HG02973 (cell line): ENCODE data around the gene HEATR9.

Experiments used
- ATAC-seq: cut with Tn5 transposase; IDR thresholded peaks from one replicate; pipeline ENCODE4 v1.9.1; 2021; ENCODE audit warnings: moderate library complexity; ENCODE audit not compliant: unreplicated experiment

HEATR9 gene

DNA sequence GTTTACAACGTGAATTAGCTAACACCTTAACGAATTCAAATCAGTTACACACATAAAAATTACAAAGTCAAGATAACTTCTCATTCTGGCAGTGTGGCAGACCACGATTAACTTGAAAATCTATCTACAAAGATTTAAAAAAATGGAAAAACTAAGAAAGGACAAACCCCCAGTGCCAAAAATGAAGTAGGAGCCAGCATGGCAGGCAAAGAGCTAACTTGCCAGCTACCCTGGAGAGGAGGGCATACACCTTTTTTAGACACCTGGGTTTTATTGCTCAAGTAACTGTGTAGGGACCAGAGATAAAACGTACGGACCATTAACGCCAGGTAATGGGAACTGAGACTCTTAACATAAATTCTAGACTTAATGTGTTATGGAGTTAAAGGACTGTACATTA is 56.9 kb downstream of the HEATR9 start:
- ATAC-seq: no peak

DNA sequence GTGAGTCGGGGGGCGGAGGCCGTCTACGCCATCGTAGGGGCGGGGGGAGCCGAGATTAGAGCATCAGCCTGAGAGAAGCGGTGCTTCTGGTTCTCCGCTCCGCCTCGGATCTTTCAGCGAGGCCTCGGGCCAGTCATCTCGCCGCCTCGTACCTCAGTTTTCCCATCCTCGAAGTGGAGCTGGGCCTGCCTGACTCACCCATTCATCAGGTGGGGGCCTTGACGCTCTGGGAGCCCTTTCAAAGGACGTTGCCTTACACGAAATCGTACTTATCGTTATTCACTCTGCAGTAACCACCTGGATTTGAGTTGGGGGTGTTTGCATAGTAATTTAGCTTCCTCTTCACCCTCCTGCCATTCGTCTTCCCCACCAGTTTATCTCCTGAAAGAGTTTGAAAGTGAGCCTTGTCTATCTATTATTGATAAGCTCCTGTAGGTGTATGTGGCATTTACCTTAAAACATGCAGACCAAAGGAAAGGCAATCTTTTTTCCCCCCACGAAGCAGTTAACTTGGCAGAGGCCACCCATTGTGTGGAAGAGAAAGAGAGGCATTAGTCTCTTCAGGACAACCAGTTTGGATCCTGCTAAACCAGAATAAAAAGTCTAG is 58.7 kb downstream of the HEATR9 start:
- no peak for ATAC-seq

DNA sequence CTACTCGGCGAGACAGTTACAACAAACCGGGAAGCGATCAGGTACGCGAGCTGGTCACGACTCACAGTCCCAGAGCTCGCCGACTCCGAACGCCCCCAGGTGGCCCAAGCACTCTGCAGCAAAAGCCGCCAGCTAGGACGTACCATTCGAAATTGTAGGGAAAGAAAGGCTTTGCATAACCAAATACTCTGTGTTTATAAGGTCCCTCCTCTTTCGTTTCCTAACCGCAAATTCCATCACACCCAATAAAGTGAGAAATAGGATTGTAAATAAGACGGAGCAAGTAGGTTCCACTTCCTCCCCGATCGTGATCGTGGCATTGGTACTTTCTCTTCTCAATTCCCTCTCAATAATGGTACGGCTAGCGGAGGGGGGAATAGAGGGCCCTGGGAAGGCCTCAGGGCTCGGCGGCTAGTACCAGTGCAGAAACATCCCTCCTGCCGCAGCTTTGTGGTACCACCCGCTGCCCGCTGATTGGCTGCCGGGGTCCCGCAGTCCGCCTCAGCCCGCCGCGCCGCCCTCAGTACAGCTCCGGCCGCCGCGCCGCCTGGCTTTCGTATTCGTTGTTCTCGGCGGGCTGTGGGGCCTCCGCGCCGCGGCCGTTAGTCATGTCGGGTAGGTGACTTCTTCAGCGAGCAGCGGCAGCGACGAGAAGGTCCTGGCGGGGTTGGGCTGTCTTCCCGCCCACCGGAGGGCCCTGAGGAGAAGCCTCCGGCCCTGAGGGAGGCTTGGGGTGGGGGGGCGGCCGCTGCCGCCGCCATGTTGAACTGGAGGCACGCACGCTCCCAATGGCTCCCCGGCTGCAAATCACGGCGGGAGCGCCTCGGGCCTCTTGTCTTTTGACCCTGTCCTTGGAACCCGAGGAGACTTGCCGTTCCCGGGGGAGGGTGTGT is 59.5 kb downstream of the HEATR9 start, which contains the start of gene TAF15:
TSS of gene TAF15 (plus strand) at position 523 of the 893 bp plus-strand sequence. CDS start at position 609, 86 bp downstream.
- peak; percentile 89 for ATAC-seq

DNA sequence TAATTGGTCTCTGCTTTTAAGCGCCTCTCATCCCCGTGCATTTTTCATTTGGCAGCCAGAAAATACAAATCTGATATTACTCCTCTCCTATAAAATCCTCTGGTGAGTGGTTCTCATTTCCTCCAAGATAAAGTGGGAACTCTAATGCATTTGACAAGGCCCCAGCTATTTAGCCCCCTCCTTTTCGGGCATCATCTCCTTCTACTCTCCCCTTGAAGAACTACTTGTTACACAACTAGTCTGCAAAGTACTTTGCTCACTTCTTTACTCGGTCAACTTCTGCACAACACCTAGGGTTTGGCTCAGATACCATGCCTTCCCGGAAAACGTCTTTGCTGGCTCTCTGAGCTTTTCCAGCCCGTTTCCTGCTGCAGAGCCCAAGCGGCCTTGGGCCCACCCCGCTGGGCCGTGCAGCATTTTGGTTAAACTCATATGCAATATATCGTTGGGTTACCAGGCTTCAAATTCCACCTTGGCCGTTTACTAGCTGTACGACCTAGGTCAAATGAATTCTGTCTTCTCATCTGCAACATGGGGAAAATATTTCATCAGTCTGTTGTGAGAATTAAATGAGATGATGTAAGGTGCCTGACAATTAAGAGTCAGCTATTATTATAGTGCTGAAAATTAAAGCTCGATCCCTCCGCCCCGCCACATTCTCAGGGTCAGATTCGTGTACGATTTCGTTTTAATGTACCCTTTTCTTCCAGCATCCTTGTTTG is 60.3 kb downstream of the HEATR9 start:
- no peak for ATAC-seq

DNA sequence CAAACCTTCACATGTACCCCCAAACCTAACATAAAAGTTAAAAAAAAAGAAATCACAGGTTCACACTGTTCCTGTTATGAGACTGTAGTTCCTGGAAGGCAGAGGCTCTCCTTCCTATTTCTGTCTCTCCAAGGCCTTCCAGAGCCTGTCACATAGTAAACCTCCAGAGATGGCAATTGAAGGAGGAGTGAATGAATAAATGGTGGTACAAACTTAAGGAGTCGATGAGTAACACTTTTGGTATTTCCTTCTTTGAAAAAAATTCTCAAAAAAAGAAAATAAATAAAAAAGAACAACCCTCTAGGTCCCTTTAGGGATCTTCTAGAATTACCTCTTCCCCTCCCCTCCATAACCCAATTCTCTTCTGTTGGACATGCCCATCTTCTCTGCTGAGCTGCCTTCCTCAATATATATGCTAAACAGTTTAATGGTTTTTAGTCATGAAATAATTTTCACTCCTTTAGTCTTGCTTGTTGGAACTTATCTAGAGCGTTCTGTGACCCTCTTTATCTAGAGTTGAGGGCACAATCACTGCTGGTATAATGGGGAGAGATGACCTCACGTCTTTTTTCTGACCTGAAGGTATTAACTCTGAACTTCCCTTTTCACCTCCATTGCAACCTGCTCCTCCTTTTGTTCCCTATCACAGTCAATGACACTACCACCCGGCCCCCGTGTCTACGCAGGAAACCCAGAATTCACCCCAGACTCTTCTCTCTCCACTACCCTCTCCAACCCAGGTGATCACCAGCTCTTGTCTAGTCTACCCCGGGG is 61.1 kb downstream of the HEATR9 start:
- no peak for ATAC-seq
